GM19035 (cell line): ENCODE measurements around the gene ITGB4.

ENCODE experiments used
- ATAC-seq: cut with Tn5 transposase; IDR thresholded peaks from one replicate; pipeline ENCODE4 v1.9.1; 2021; ENCODE audit not compliant: unreplicated experiment

Gene ITGB4

GRCh38 chr17:75785016-75785890, 64.0 kb downstream of the ITGB4 start:
- peak; percentile 57 for ATAC-seq

- no peak for ATAC-seq
Measured at GRCh38 chr17:75791254-75791653, 70.0 kb downstream of the ITGB4 start.

GRCh38 chr17:75793460-75793859, 72.2 kb downstream of the ITGB4 start:
- no peak for ATAC-seq

GRCh38 chr17:75795820-75796607, 74.8 kb downstream of the ITGB4 start:
- no peak for ATAC-seq

GRCh38 chr17:75799402-75799801, 78.1 kb downstream of the ITGB4 start:
- no peak for ATAC-seq

GRCh38 chr17:75803883-75804282, 82.6 kb downstream of the ITGB4 start:
- ATAC-seq: no peak

- ATAC-seq: no peak
Measured at GRCh38 chr17:75806822-75807500, 85.7 kb downstream of the ITGB4 start.
